K562 (cell line): Measurements from ENCODE around the gene HCST. TPM values are rescaled to one million over a fixed set of nuclear protein-coding genes. Genes with fewer than 3 reads are reported as not detected.

ENCODE experiments used
- BCL6 ChIP-seq: fragments of 250-450 bp; sonication (Bioruptor Pico); IDR thresholded peaks from 2 replicates; pipeline ENCODE4 v1.4.0; 2020
- E2F6 ChIP-seq, 2 experiments: IDR thresholded peaks; 2 replicates each; pipeline ENCODE4 v1.6.1; 2011; ENCODE audit warnings: borderline replicate concordance in 1 of 2, control low read depth in 1 of 2, low read depth in 1 of 2, low read length in 1 of 2, mild to moderate bottlenecking in 1 of 2, mixed read lengths in 1 of 2, moderate library complexity in 1 of 2; ENCODE audit not compliant: insufficient read depth in 1 of 2, insufficient read length in 1 of 2, poor library complexity in 1 of 2, severe bottlenecking in 1 of 2; ENCODE audit errors: extremely low read depth in 1 of 2
- HSF4 ChIP-seq: fragments of 250-450 bp; sonication (Bioruptor Pico); IDR thresholded peaks from 2 replicates; pipeline ENCODE4 v2.1.2; 2022; ENCODE audit warnings: mild to moderate bottlenecking, moderate library complexity, borderline replicate concordance
- MYBL2 ChIP-seq, 2 experiments: fragments of 450-650 bp in 1 of 2; sonication (generic) in 1 of 2; formaldehyde crosslinking in 1 of 2; IDR thresholded peaks; 2 replicates each; pipeline versions ENCODE4 v1.6.1 to v1.8.1; 2017 to 2022; ENCODE audit warnings: borderline replicate concordance in 1 of 2, inconsistent platforms in 1 of 2, low read depth in 1 of 2, mild to moderate bottlenecking in 1 of 2, missing genetic modification reagents in 1 of 2, moderate library complexity in 1 of 2
- NCOA4 ChIP-seq: fragments of 450-650 bp; IDR thresholded peaks from 2 replicates; pipeline ENCODE4 v1.6.1; 2018; ENCODE audit warnings: mild to moderate bottlenecking; ENCODE audit not compliant: partially characterized antibody
- PYGO2 ChIP-seq: fragments of 450-650 bp; IDR thresholded peaks from 2 replicates; pipeline ENCODE4 v1.6.1; 2016; ENCODE audit warnings: mild to moderate bottlenecking, missing genetic modification characterization, moderate library complexity, missing compliant biosample characterization
- RBM15 ChIP-seq: fragments of 200-400 bp; formaldehyde crosslinking; IDR thresholded peaks from 2 replicates; pipeline ENCODE4 v1.6.1; 2018; ENCODE audit warnings: mild to moderate bottlenecking, low read length, moderate library complexity; ENCODE audit not compliant: insufficient read depth
- ZBTB8A ChIP-seq: fragments of 450-650 bp; IDR thresholded peaks from 2 replicates; pipeline ENCODE4 v1.6.1; 2018; ENCODE audit warnings: mild to moderate bottlenecking, moderate library complexity; ENCODE audit not compliant: partially characterized antibody
- ZFP1 ChIP-seq: fragments of 450-650 bp; formaldehyde crosslinking; IDR thresholded peaks from 2 replicates; pipeline ENCODE4 v1.4.0; 2020; ENCODE audit warnings: mild to moderate bottlenecking, mixed read lengths
- polyA plus RNA-seq, 8 experiments: library from polyadenylated mRNA; depleted of rRNA in 4 of 8; stranded (reverse) in 5 of 8; unstranded in 3 of 8; fragments of >200 nt; fragmentation: Nextera tagmentation in 2 of 8; fragmentation: Illumina TruSeq in 1 of 8; extraction: Ambion mirVana in 2 of 8; extraction: Trizol in 1 of 8; gene quantifications; 2 replicates each; pipeline versions ENCODE4 v1.2.1 to v1.2.3, GENCODE V29; 2011 to 2014; ENCODE audit warnings: inconsistent platforms in 1 of 8, missing spikeins in 1 of 8
- total RNA-seq, 7 experiments: library from RNA; depleted of rRNA in 6 of 7; stranded (reverse); fragments of >200 nt in 6 of 7; fragmentation: Illumina TruSeq in 2 of 7; extraction: Trizol in 2 of 7; gene quantifications; 2 replicates each; pipeline versions ENCODE4 v1.2.1 to v1.2.3, GENCODE V29; 2011 to 2021; ENCODE audit warnings: low replicate concordance in 1 of 7
- TF ChIP-seq, protein P1 (sequence below): sonication (generic); formaldehyde crosslinking; IDR thresholded peaks from 2 replicates; pipeline ENCODE4 v1.8.0; 2023; ENCODE audit warnings: mild to moderate bottlenecking, missing genetic modification reagents
- TF ChIP-seq, protein P2 (sequence below): fragments of 450-650 bp; IDR thresholded peaks from 2 replicates; pipeline ENCODE4 v1.6.1; 2017; ENCODE audit warnings: antibody characterized with exemption
- TF ChIP-seq, protein P3 (sequence below): fragments of 450-650 bp; IDR thresholded peaks from 2 replicates; pipeline ENCODE4 v1.7.0; 2016; ENCODE audit warnings: borderline replicate concordance
- TF ChIP-seq, protein P4 (sequence below): sonication (generic); formaldehyde crosslinking; IDR thresholded peaks from 2 replicates; pipeline ENCODE4 v1.8.0; 2022; ENCODE audit warnings: missing genetic modification reagents, mild to moderate bottlenecking, moderate library complexity, borderline replicate concordance
- TF ChIP-seq, protein P5 (sequence below): fragments of 250-450 bp; sonication (Bioruptor Pico); IDR thresholded peaks from 2 replicates; pipeline ENCODE4 v1.8.0; 2021; ENCODE audit warnings: moderate library complexity, mild to moderate bottlenecking, inconsistent platforms

The HCST gene
- total and polyA plus RNA-seq, 9 of the 15 experiments (the other 6 are each of a cell fraction or from before 2014, with no cell fraction given), result 0.29 to 1.9 (median 0.95) TPM; not detected in 2

DNA sequence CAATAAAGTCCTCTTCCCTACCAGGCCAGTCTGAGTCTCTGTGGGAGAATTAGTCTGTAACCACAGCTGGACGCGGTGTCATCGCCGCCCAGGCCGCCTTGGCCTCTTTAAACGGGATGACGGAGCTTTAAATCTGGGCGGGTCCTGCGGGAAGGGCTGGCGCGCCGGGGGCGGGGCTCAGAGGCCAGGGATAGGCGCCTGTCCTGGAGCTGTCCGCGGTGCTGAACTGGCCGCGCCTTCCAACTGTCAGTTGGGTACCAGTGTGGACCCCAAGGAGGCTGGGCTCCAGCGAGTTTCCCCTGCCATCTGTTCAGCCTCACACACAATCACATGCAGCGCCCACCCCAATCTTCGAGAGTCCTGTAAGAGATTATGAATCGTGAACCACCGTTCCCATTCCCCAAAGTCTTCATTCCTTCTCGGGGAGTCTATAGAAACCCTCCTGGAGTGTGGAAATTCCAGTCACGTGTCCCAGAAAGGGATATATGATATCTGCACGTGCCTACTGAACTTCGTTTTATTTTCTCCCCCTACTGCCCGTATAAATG is 22.5 kb upstream of the HCST start (continued):
- TF ChIP-seq, protein P1, sequence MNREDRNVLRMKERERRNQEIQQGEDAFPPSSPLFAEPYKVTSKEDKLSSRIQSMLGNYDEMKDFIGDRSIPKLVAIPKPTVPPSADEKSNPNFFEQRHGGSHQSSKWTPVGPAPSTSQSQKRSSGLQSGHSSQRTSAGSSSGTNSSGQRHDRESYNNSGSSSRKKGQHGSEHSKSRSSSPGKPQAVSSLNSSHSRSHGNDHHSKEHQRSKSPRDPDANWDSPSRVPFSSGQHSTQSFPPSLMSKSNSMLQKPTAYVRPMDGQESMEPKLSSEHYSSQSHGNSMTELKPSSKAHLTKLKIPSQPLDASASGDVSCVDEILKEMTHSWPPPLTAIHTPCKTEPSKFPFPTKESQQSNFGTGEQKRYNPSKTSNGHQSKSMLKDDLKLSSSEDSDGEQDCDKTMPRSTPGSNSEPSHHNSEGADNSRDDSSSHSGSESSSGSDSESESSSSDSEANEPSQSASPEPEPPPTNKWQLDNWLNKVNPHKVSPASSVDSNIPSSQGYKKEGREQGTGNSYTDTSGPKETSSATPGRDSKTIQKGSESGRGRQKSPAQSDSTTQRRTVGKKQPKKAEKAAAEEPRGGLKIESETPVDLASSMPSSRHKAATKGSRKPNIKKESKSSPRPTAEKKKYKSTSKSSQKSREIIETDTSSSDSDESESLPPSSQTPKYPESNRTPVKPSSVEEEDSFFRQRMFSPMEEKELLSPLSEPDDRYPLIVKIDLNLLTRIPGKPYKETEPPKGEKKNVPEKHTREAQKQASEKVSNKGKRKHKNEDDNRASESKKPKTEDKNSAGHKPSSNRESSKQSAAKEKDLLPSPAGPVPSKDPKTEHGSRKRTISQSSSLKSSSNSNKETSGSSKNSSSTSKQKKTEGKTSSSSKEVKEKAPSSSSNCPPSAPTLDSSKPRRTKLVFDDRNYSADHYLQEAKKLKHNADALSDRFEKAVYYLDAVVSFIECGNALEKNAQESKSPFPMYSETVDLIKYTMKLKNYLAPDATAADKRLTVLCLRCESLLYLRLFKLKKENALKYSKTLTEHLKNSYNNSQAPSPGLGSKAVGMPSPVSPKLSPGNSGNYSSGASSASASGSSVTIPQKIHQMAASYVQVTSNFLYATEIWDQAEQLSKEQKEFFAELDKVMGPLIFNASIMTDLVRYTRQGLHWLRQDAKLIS (CRISPR knock-in tag), result peak; percentile 88; the same call in 1 of the 2 replicates
- TF ChIP-seq PYGO2 (tag), result no peak
- peak in 1 of 2 experiments; percentile 36 for TF ChIP-seq E2F6 (IDR thresholded peaks at IDR 0.05; ENCODE audit: borderline replicate concordance in 1 of 2, extremely low read depth in 1 of 2, insufficient read depth in 1 of 2, insufficient read length in 1 of 2, low read depth in 1 of 2, low read length in 1 of 2, poor library complexity in 1 of 2, severe bottlenecking in 1 of 2)
- TF ChIP-seq, protein P2, sequence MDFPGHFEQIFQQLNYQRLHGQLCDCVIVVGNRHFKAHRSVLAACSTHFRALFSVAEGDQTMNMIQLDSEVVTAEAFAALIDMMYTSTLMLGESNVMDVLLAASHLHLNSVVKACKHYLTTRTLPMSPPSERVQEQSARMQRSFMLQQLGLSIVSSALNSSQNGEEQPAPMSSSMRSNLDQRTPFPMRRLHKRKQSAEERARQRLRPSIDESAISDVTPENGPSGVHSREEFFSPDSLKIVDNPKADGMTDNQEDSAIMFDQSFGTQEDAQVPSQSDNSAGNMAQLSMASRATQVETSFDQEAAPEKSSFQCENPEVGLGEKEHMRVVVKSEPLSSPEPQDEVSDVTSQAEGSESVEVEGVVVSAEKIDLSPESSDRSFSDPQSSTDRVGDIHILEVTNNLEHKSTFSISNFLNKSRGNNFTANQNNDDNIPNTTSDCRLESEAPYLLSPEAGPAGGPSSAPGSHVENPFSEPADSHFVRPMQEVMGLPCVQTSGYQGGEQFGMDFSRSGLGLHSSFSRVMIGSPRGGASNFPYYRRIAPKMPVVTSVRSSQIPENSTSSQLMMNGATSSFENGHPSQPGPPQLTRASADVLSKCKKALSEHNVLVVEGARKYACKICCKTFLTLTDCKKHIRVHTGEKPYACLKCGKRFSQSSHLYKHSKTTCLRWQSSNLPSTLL, result no peak
- no peak for TF ChIP-seq BCL6 (CRISPR knock-in tag)
- no peak for TF ChIP-seq RBM15
- TF ChIP-seq HSF4, result no peak
- no peak for TF ChIP-seq ZBTB8A
- TF ChIP-seq ZFP1 (CRISPR knock-in tag), result no peak
- no peak for TF ChIP-seq MYBL2 (IDR thresholded peaks at IDR 0.05; ENCODE audit: low read depth)
- no peak for TF ChIP-seq MYBL2 (CRISPR knock-in tag; IDR thresholded peaks at IDR 0.05; ENCODE audit: borderline replicate concordance)
- TF ChIP-seq, protein P3, sequence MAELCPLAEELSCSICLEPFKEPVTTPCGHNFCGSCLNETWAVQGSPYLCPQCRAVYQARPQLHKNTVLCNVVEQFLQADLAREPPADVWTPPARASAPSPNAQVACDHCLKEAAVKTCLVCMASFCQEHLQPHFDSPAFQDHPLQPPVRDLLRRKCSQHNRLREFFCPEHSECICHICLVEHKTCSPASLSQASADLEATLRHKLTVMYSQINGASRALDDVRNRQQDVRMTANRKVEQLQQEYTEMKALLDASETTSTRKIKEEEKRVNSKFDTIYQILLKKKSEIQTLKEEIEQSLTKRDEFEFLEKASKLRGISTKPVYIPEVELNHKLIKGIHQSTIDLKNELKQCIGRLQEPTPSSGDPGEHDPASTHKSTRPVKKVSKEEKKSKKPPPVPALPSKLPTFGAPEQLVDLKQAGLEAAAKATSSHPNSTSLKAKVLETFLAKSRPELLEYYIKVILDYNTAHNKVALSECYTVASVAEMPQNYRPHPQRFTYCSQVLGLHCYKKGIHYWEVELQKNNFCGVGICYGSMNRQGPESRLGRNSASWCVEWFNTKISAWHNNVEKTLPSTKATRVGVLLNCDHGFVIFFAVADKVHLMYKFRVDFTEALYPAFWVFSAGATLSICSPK, result no peak
- TF ChIP-seq, protein P4, sequence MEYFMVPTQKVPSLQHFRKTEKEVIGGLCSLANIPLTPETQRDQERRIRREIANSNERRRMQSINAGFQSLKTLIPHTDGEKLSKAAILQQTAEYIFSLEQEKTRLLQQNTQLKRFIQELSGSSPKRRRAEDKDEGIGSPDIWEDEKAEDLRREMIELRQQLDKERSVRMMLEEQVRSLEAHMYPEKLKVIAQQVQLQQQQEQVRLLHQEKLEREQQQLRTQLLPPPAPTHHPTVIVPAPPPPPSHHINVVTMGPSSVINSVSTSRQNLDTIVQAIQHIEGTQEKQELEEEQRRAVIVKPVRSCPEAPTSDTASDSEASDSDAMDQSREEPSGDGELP (CRISPR knock-in tag), result peak; percentile 99
- TF ChIP-seq, protein P5, sequence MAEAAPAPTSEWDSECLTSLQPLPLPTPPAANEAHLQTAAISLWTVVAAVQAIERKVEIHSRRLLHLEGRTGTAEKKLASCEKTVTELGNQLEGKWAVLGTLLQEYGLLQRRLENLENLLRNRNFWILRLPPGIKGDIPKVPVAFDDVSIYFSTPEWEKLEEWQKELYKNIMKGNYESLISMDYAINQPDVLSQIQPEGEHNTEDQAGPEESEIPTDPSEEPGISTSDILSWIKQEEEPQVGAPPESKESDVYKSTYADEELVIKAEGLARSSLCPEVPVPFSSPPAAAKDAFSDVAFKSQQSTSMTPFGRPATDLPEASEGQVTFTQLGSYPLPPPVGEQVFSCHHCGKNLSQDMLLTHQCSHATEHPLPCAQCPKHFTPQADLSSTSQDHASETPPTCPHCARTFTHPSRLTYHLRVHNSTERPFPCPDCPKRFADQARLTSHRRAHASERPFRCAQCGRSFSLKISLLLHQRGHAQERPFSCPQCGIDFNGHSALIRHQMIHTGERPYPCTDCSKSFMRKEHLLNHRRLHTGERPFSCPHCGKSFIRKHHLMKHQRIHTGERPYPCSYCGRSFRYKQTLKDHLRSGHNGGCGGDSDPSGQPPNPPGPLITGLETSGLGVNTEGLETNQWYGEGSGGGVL, result no peak
- TF ChIP-seq NCOA4, result no peak
